CD4-positive, alpha-beta T cell (primary cell): ENCODE data around the gene AUTS2. TPM values are rescaled to one million over a fixed set of nuclear protein-coding genes. Genes with fewer than 3 reads are reported as not detected.

Experiments used
- ATAC-seq: fragments of 200-7000 bp; cut with Tn5 transposase; one replicate; pipeline ENCODE4 v1.10.0; 2022; ENCODE audit warnings: mild to moderate bottlenecking; ENCODE audit not compliant: poor library complexity
- CTCF ChIA-PET: fragments of 350-600 bp; sonication (Branson Sonifier 250); formaldehyde crosslinking; loops from one replicate; lab custom pipeline; 2021; ENCODE audit warnings: antibody characterized with exemption, inconsistent platforms; lab: Charles Lee
- POLR2A ChIA-PET: fragments of 350-600 bp; sonication (Branson Sonifier 250); formaldehyde crosslinking; loops from one replicate; lab custom pipeline; 2021; ENCODE audit warnings: antibody characterized with exemption, inconsistent platforms; lab: Charles Lee
- DNase-seq, 14 experiments: peaks; one replicate each; pipeline ENCODE4 v3.0.0-alpha.2; 2013 to 2020; ENCODE audit warnings: mixed read lengths in 2 of 14
- H3K27ac ChIP-seq, 2 donors: one replicate each; pipeline versions ENCODE4 v1.5.1 to v1.7.0; 2013; ENCODE audit warnings: low read length in 2 of 2, low read depth in 1 of 2, mild to moderate bottlenecking in 1 of 2
- H3K27me3 ChIP-seq, 2 experiments: 1 replicate in 1 of 2; 2 replicates in 1 of 2; pipeline versions ENCODE4 v1.6.1 to v1.7.0; 2013; ENCODE audit warnings: low read length in 2 of 2, control low read depth in 1 of 2, mild to moderate bottlenecking in 1 of 2, moderate library complexity in 1 of 2; ENCODE audit not compliant: insufficient read depth in 2 of 2, control insufficient read depth in 1 of 2
- H3K36me3 ChIP-seq: one replicate; pipeline ENCODE4 v1.6.1; 2013; ENCODE audit warnings: low read length, control low read depth; ENCODE audit not compliant: insufficient read depth
- H3K4me1 ChIP-seq: one replicate; pipeline ENCODE4 v1.6.1; 2013; ENCODE audit warnings: low read length, control low read depth; ENCODE audit not compliant: insufficient read depth
- H3K4me3 ChIP-seq: one replicate; pipeline ENCODE4 v1.5.1; 2013; ENCODE audit warnings: mild to moderate bottlenecking, low read length, moderate library complexity
- H3K9me3 ChIP-seq, 2 experiments: 1 replicate in 1 of 2; 2 replicates in 1 of 2; pipeline versions ENCODE4 v1.6.1 to v1.7.0; 2013; ENCODE audit warnings: low read length in 2 of 2, mild to moderate bottlenecking in 2 of 2, control low read depth in 1 of 2, moderate library complexity in 1 of 2; ENCODE audit not compliant: control insufficient read depth in 1 of 2, insufficient read depth in 1 of 2
- H3K27ac Mint-ChIP-seq: one replicate; pipeline ENCODE4 v1.8.0; 2020; ENCODE audit warnings: mixed read lengths
- H3K27me3 Mint-ChIP-seq: one replicate; pipeline ENCODE4 v1.8.0; 2021; ENCODE audit warnings: mixed read lengths
- H3K36me3 Mint-ChIP-seq: one replicate; pipeline ENCODE4 v1.8.0; 2021; ENCODE audit warnings: low read depth, mixed read lengths
- H3K4me1 Mint-ChIP-seq: one replicate; pipeline ENCODE4 v1.8.0; 2021; ENCODE audit warnings: low read depth, mixed read lengths
- H3K4me3 Mint-ChIP-seq: one replicate; pipeline ENCODE4 v1.8.0; 2020; ENCODE audit warnings: mild to moderate bottlenecking, mixed read lengths
- H3K9me3 Mint-ChIP-seq: one replicate; pipeline ENCODE4 v1.8.0; 2020; ENCODE audit warnings: mixed read lengths
- intact Hi-C, 2 experiments: fragments of 100-400 bp; cut with DNase I in 1 of 2; cut with micrococcal nuclease in 1 of 2; formaldehyde crosslinking; loops; one replicate each; pipeline versions ENCODE4 v1.15.1 to v1.9.0; 2023 to 2025; cut with DNase I, micrococcal nuclease
- total RNA-seq, 174 experiments: library from RNA in 2 of 174; stranded (reverse) in 2 of 174; gene quantifications; one replicate each; pipeline ENCODE4 v1.2.3 and lab custom pipeline; 2021 to 2026
- TF ChIP-seq, protein P1 (sequence below): fragments of 200-600 bp; IDR thresholded peaks from one replicate; pipeline ENCODE4 v1.8.0; 2022; ENCODE audit warnings: antibody characterized with exemption, mild to moderate bottlenecking

Gene AUTS2
- total RNA-seq, 2 experiments from 2014 or later, result 43.6 to 47.6 TPM

GRCh38 chr7:69585169-69585568, 13.1 kb upstream of the AUTS2 start:
- intact Hi-C loops, result no loop called here
- TF ChIP-seq, protein P1, sequence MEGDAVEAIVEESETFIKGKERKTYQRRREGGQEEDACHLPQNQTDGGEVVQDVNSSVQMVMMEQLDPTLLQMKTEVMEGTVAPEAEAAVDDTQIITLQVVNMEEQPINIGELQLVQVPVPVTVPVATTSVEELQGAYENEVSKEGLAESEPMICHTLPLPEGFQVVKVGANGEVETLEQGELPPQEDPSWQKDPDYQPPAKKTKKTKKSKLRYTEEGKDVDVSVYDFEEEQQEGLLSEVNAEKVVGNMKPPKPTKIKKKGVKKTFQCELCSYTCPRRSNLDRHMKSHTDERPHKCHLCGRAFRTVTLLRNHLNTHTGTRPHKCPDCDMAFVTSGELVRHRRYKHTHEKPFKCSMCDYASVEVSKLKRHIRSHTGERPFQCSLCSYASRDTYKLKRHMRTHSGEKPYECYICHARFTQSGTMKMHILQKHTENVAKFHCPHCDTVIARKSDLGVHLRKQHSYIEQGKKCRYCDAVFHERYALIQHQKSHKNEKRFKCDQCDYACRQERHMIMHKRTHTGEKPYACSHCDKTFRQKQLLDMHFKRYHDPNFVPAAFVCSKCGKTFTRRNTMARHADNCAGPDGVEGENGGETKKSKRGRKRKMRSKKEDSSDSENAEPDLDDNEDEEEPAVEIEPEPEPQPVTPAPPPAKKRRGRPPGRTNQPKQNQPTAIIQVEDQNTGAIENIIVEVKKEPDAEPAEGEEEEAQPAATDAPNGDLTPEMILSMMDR, result no peak
- H3K27me3 ChIP-seq, result no peaks in the 10 kb centered on the region
- H3K4me3 ChIP-seq, result no peak overlapping the region
- no peaks in the 10 kb centered on the region for H3K36me3 ChIP-seq
- ATAC-seq (no peak), DNase-seq (no peak)
- H3K4me1 ChIP-seq, result no peaks in the 10 kb centered on the region
- POLR2A ChIA-PET, result no interaction called here
- Mint-ChIP-seq H3K27me3 (peaks cover 4% of the 10 kb centered on the region), H3K27ac (no peak overlapping the region), H3K36me3 (no peaks in the 10 kb centered on the region), H3K9me3 (no peaks in the 10 kb centered on the region), H3K4me1 (no peaks in the 10 kb centered on the region), H3K4me3 (no peak overlapping the region)
- CTCF ChIA-PET, result no interaction called here
- H3K9me3 ChIP-seq, result no peaks in the 10 kb centered on the region
- H3K27ac ChIP-seq, result no peak overlapping the region

DNA sequence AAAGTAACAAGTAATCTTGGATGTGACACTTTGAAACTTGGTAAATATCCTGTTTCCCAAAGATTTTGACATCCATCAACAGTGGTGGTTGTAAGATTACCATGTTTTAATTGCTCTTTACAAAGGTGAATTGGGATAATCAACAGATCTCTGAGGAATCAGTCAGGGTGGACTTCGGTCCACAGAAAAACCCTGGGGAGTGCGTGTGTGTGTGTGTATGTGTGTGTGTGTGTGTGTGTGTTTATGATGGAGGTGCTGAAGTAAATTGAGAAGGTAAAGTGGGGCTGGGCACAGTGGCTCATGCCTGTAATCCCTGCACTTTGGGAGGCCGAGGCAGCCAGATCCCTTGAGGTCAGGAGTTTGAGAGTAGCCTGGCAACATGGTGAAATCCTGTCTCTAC, 12.0 kb upstream of the AUTS2 start:
- peaks cover 0 to 2% of the 10 kb centered on the region in 2 experiments for H3K9me3 ChIP-seq
- ATAC-seq (no peak), DNase-seq (no peak)
- H3K27me3 Mint-ChIP-seq, result peaks cover 4% of the 10 kb centered on the region
- no peaks in the 10 kb centered on the region for H3K36me3 Mint-ChIP-seq
- H3K4me3 ChIP-seq, result no peak overlapping the region
- no peaks in the 10 kb centered on the region for H3K36me3 ChIP-seq
- no peak overlapping the region for H3K4me3 Mint-ChIP-seq
- H3K4me1 Mint-ChIP-seq, result no peaks in the 10 kb centered on the region
- TF ChIP-seq, protein P1, result no peak
- intact Hi-C loops, result no loop called here
- H3K27ac ChIP-seq, result no peak overlapping the region
- H3K27me3 ChIP-seq, result peaks cover 0 to 3% of the 10 kb centered on the region in 2 experiments
- CTCF ChIA-PET, result no interaction called here
- no peak overlapping the region for H3K27ac Mint-ChIP-seq
- no peaks in the 10 kb centered on the region for H3K9me3 Mint-ChIP-seq
- POLR2A ChIA-PET, result no interaction called here
- no peaks in the 10 kb centered on the region for H3K4me1 ChIP-seq

- ChIA-PET POLR2A (no interaction called here), CTCF (no interaction called here)
- TF ChIP-seq, protein P1, result no peak
- Mint-ChIP-seq H3K4me3 (no peak overlapping the region), H3K4me1 (no peaks in the 10 kb centered on the region), H3K9me3 (no peaks in the 10 kb centered on the region), H3K27me3 (no peaks in the 10 kb centered on the region), H3K36me3 (no peaks in the 10 kb centered on the region), H3K27ac (no peak overlapping the region)
- peaks cover 0 to 3% of the 10 kb centered on the region in 2 experiments for H3K27me3 ChIP-seq
- no peak for ATAC-seq
- peaks cover 0 to 9% of the 10 kb centered on the region in 2 experiments for H3K9me3 ChIP-seq
- no peak overlapping the region for H3K27ac ChIP-seq
- intact Hi-C loops, result no loop called here
- no peak for DNase-seq
- no peaks in the 10 kb centered on the region for H3K36me3 ChIP-seq
- H3K4me1 ChIP-seq, result no peaks in the 10 kb centered on the region
- H3K4me3 ChIP-seq, result no peak overlapping the region
These were observed 9.5 kb upstream of the AUTS2 start for GRCh38 chr7:69588773-69589172.
